RKO (cell line): ENCODE data around the gene NAGLU.
"Not testable (repeated sequence)": the region's sequence is repeated elsewhere in the genome, so short reads cannot be mapped to it uniquely, and the experiment has no call there.

ENCODE experiments used
- DNase-seq: peaks from one replicate; pipeline ENCODE4 v3.0.0-alpha.2; 2016; ENCODE audit warnings: low spot score

The NAGLU gene

DNA sequence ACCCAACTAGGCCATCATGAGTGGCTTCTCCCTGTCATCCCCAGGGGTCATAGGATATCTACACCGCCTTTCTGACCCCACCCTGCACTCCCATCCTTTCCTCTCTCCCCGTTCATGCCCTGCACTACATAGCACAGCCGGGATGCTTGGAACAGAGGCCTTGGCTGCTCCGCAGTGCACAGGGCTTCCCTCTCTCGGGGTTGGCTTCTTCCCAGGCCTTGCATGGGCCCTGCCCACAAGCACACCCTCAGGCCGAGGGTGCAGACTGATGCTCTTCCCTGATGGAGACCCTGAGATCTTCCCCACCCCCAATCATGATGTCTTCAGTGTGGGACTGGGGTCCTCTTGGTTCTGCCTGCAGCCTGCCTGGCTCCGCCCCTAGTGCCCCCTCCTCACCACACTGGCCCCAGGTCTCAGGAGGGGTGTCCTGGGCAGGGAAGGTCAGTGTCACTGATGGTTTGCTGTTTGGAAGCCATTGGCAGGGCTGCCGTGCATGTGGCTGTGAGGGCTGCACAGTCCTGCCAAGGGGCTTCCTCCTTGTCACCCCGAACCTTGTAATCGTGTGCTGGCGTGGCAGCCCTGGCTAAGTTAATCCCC, 14.3 kb upstream of the NAGLU start:
- DNase-seq: no peak

DNA sequence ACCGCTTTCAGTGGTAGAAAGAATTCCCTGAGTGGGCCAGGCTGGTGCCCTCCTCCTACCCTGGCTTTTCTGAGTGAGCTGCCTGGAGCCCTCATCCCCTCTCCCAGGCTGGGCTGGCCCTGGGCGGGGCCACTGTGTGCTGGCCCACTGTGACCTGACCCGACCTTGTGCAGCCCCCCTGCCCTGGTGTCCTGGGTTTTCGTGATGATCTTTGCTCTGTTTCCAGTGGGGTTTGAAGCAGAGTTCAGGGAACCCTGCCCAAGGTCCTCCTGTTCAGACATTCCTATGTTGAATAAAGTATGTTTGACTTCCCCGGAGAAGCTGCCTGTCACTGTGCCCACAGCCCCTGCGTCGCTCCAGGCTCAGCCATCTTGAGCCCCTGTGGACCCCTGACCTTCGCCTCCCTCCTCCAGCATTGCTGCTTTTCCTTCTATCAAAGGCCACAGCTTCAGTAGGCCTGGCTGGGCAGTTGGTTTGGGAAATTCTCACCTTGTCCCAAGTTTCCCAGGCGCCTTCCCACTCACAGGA, 13.7 kb upstream of the NAGLU start:
- no peak for DNase-seq

DNA sequence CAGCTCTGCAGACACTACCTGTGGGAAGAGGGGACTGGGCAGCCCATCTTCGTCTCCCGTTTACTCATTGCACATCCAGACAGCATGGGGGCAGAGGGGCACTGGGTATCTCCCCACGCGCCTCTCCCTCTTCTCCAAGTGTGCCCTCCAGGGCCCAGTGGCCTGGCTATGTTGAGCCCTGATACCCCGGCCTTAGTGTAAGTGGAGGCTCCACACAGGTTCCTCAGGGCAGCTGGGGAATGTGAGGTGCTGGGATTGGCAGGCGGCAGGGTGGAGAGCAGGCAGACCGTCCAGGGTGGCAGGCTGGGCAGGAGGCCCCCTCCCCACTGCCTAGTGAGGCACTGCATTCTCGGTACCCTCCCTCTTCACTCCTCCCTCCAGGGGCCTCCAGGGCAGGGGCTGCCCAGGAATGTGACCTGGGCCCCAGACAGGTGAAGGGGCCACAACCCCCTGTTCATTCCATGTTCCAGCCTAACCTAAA, 13.2 kb upstream of the NAGLU start:
- no peak for DNase-seq

DNA sequence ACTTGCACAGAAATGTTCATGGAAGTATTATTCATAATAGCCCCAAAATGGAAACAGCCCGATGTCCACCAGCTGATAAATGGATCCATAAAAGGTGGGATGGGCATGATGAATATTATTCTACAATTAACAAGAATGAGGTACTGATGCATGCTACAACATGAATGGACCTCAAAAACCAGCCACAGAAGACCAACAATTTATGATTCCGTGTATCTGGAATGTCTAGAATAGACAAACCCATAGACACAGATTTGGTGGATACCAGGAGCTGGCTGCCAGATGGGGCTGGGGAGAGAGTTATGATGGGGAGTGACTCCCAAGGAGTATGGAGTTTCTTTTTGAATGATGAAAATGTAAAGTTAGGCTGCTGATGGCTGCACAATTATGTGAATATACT, 10.8 kb upstream of the NAGLU start:
- no peak for DNase-seq

DNA sequence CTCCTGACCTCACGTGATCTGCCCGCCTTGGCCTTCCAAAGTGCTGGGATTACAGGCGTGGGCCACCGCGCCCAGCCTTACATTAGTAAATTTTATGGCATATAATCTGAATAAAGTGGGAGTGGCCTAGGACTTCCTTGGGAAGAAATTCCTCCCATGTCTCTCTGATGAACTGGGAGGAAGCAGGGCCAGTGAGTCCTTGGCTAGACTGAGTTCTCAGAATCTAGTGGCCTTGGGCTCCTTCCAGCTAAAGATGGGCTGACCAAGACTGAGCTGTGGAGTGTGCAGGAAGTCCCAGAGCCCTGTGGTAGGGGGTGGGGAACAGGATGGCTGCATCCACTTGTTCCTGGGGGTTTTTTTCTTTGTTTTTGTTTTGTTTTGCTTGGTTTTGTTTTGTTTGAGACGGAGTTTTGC, 10.0 kb upstream of the NAGLU start:
- peak; percentile 34 for DNase-seq

DNA sequence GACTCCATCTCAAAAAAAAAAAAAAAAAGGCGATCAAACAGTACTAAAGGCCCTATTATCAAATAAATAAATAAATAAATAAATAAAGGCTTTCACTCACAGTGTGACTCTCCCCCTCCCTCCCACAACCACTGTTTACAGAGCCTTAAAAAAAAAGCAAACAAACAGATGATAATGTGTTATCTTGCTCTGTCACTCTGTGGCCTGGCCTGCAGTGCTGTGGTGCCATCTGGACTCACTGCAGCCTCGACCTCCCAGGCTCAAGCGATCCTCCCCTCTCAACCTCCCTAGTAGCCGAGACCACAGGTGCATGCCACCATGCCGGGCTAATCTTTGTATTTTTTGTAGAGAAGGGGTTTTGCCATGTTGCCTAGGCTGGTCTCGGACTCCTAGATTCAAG, 8.1 kb upstream of the NAGLU start:
- DNase-seq: no peak

DNA sequence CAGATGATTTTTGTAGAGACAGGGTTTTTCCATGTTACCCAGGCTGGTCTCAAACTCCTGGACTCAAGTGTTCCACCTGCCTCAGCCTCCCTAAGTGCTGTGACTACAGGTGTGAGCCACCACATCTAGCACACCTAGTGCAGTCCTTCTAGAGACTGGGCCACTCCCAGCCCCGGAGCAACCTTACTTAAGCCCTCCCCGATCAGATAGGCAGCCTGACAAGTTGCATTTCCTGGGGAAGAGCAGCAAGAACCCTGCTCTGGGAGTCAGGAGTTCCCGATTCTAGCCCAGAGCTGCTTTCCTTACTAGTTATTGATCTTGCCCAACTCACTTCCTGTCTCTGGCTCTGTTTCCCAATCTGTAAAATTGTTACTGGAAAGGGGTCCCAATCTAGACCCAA, 7.0 kb upstream of the NAGLU start:
- DNase-seq: no peak

DNA sequence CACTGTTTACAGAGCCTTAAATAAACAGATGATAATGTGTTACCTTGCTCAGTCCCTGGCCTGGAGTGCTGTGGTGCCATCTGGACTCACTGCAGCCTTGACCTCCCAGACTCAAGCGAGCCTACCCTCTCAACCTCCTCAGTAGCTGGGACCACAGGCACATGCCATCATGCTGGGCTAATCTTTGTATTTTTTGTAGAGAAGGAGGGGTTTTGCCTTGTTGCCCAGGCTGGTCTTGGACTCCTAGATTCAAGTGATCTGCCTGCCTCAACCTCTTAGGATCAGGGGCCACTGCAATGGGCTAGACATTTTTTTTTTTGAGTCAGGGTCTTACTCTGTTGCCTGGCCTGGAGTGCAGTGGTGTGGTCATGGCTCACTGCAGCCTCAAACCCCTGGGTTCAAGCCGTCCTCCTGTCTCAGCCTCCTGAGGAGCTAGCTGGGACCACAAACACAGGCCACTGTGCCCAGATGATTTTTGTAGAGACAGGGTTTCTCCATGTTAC, 5.0 kb upstream of the NAGLU start:
- DNase-seq: no peak

DNA sequence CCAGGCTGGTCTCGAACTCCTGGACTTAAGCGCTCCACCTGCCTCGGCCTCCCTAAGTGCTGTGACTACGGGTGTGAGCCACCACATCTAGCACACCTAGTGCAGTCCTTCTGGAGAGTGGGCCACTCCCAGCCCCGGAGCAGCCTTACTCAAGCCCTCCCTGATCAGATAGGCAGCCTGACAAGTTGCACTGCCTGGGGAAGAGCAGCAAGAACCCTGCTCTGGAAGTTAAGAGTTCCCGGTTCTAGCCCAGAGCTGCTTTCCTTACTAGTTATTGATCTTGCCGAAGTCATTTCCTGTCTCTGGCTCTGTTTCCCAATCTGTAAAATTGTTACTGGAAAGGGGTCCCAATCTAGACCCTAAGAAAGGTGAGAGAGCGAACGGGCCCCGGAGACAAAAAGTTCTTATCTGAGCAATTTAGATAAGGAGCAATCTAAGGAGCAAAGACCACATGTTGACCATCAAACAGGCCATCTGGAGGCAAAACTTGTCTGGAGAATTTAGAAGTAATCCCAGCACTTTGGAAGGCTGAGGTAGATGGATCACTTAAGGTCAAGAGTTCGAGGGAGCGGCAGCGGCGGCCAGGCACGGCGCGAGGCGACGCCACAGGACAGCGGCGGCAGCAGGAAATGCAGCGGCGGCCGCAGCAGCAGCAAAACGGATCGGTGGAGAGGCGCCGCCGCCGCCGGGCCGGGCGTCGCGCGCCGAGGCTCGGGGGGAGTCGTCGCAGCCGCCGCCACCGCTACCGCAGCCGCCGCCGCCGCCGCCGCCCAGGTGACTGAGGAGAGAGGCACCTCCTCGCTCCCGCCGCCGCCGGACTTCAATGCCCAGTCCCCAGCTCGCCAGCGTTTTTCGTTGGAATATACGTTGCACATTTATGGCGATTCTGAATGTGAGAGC, 4.3 kb upstream of the NAGLU start:
- peak; percentile 79 for DNase-seq

DNA sequence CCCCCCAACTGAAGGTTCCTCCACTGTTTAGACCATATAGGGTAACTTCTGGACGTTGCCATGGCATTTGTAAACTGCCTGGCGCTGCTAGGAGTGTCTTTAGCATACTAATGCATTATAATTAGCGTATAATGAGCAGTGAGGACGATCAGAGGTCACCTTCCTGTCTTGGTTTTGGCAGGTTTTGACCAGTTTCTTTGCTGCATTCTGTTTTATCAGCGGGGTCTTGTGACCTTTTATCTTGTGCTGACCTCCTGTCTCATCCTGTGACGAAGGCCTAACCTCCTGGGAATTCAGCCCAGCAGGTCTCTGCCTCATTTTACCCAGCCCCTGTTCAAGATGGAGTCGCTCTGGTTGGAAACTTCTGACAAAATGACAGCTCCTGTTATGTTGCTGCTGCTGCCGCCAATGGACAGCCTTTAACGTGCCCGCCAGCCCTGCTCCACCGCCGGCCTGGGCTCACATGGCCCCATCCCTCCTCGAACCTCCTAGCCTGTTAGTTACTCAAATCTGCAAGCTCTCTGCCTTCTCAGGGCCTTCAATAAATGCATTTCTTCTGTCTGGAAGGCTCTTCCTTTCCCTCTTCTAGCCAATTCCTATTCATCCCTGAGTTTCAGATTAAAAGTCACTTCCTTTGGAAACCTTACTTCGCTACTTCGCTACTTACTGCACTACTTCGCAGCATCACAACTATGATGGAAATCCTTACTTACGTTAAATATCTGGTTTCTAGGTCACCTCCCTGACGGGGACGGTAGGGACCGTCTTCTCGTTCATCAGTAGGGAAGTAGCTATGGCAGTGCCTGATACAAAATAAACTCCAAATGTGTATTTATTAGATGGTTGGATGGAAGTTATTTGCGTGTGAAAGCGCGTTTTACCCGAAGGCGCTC, 640 bp upstream of the NAGLU start:
- no peak for DNase-seq

DNA sequence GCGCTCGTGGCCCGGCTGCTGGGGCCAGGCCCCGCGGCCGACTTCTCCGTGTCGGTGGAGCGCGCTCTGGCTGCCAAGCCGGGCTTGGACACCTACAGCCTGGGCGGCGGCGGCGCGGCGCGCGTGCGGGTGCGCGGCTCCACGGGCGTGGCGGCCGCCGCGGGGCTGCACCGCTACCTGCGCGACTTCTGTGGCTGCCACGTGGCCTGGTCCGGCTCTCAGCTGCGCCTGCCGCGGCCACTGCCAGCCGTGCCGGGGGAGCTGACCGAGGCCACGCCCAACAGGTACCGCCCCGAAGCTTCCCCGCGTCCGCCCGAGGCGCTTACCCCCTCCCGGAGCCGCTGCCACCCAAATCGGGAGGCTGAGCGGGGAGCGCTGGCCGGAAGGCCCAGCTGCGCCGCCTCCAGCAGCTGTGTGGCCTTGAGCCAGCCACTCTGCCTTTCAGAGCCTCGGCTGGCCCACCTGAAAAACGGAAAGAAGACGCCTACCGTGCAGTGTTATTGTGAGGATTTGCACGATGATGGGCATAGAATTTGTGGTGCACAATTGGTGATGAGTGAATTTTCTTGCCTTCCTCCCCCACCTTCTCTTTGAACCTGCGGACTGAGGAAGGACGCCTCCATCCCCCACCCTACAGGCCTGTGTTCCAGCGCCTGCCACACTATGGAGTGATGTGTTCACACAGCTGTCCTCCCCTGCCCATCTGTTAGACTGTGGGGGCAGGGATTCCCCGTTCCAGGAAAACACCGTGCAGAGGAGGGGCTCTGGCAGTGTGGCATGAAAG, 523 bp downstream of the NAGLU start:
- DNase-seq: peak; percentile 88

DNA sequence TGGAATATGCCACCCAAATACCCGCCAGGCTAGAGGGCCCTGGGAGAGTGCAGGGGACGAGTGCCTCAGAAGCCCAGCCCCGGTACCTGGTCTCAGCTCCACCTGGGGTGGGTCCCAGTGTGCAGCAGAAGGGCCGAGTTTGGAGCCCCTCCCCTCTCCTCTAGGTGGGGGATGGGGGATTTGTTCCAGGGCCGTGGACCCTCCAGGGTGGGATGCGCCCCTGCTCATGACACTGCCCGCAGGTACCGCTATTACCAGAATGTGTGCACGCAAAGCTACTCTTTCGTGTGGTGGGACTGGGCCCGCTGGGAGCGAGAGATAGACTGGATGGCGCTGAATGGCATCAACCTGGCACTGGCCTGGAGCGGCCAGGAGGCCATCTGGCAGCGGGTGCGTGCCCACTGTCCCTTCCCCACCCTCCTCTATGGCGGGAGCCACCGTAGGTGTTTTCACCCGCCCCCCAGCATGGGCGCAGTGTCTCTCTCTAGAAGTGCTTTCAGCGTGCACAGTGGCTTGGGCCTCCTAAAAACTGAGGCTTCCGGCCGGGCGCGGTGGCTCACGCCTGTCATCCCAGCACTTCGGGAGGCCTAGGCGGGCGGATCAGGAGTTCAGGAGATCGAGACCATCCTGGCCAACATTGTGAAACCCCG, 1.2 kb downstream of the NAGLU start:
- DNase-seq: no peak

DNA sequence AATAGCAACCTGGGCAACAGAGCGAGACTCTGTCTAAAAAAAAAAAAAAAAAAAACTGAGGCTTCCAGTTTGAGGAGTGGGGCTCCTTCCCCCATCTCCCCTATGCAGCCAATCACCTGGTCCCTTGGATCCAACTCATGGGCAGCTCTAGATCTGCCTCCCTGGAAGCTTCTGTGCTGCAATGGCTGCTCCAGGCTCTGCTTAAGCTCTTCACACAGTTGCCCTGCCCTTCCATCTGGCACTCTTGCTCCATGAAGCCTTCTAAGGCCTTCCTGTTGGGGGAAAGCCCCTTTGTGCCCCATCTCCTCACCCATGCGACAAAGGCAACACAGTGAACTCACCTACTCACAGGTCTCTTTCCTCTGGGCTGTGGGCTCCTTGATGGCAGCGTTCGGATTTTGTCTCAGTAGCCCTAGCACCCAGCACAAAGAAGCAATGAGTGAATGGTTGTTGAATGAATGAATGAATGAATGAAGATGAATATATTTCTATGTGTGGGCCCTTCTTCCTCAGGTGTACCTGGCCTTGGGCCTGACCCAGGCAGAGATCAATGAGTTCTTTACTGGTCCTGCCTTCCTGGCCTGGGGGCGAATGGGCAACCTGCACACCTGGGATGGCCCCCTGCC, 1.9 kb downstream of the NAGLU start:
- no peak for DNase-seq

DNA sequence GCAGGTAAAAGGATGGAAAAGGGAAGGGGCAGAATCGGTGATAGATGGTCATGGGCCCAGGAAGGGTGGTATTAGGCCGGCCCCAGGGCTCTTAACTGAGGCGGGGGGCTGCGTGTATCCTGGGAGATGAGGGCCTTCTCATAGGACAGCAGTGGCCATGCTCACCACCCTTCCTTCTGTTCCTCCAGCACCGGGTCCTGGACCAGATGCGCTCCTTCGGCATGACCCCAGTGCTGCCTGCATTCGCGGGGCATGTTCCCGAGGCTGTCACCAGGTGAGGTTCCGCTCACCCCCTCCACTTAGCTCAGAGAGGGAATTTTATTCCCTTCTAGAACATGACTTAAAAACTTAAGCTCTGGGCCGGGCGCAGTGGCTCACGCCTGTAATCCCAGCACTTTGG, 2.4 kb downstream of the NAGLU start:
- no peak for DNase-seq

DNA sequence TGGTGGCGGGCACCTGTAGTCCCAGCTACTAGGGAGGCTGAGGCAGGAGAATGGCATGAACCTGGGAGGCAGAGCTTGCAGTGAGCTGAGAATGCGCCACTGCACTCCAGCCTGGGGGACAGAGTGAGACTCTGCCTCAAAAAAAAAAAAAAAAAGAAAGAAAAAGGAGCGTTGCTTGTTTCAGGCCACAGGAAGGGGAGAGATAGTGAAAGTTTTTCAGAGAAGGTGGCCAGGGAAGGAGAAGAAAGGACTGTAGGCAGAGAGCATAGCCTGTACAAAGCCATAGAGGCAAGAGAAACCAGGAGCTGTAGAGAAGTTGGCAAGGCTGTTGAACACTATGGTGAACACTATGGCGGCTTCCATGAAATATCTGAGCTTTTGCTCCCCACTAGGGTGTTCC, 4.5 kb downstream of the NAGLU start:
- not testable (repeated sequence) for DNase-seq

DNA sequence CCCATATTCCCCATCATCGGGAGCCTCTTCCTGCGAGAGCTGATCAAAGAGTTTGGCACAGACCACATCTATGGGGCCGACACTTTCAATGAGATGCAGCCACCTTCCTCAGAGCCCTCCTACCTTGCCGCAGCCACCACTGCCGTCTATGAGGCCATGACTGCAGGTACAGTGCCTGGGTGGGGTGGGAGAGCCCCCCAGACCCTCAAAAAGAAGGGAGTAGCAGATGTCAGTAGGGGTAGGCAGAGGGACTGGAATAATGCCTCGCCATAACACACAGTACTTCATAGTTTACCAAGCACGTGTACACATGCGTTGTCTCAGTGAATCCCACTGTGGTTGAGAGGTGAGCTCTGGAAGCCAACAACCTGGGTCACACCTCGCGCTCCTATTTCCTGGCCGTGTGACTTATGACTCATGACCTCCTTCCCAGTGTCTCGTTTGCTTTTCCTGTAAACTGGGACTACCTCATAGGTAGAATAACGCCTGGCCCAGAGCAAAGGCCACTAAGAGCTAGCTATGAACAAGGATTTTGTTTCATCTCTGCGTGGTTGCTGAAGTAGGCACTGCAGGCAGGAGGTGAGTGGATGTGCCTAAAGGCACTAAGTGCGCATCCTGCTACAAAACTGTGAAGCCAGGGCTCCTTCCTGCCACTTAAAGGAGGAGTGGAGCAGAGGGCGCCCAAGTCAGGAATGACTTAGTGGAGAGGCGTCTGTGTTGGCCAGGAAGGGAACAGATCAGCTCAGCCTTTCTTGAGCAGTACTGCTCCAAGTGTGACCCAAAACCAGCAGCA, 5.2 kb downstream of the NAGLU start:
- no peak for DNase-seq

DNA sequence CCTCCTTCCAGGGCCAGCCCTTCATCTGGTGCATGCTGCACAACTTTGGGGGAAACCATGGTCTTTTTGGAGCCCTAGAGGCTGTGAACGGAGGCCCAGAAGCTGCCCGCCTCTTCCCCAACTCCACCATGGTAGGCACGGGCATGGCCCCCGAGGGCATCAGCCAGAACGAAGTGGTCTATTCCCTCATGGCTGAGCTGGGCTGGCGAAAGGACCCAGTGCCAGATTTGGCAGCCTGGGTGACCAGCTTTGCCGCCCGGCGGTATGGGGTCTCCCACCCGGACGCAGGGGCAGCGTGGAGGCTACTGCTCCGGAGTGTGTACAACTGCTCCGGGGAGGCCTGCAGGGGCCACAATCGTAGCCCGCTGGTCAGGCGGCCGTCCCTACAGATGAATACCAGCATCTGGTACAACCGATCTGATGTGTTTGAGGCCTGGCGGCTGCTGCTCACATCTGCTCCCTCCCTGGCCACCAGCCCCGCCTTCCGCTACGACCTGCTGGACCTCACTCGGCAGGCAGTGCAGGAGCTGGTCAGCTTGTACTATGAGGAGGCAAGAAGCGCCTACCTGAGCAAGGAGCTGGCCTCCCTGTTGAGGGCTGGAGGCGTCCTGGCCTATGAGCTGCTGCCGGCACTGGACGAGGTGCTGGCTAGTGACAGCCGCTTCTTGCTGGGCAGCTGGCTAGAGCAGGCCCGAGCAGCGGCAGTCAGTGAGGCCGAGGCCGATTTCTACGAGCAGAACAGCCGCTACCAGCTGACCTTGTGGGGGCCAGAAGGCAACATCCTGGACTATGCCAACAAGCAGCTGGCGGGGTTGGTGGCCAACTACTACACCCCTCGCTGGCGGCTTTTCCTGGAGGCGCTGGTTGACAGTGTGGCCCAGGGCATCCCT, 7.4 kb downstream of the NAGLU start:
- DNase-seq: no peak

DNA sequence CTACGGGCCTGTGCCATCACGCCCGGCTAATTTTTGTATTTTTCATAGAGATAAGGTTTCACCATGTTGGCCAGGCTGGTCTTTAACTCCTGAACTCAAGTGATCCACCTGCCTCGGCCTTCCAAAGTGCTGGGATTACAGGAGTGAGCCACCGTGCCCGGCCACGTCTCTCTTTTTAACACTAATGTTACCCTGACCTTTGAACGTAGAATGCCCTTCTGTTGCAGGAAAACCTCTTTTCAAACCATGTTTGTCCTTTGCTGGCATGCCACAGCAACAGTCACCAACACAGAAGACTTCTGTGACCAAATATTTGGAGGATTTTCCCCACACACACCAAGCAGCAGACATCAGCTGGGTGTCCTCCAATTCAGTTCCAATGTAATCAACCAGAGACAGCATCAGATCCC, 8.8 kb downstream of the NAGLU start:
- DNase-seq: no peak
